MM.1S (cell line): Measurements from ENCODE around the gene STK39.

ENCODE experiments used
- DNase-seq: peaks from one replicate; pipeline ENCODE4 v3.0.0-alpha.2; 2015
- H2AFZ ChIP-seq: fragments of 300-600 bp; sonication (generic); 2 replicates; pipeline ENCODE4 v1.6.0; 2016; ENCODE audit warnings: antibody characterized with exemption, low read length
- H3F3A ChIP-seq: fragments of 300-600 bp; sonication (generic); 2 replicates; pipeline ENCODE4 v1.6.1; 2016; ENCODE audit warnings: mild to moderate bottlenecking, antibody characterized with exemption, low read length, moderate library complexity, mixed read lengths; ENCODE audit not compliant: insufficient read depth
- H3K27ac ChIP-seq: fragments of 300-600 bp; sonication (generic); 2 replicates; pipeline ENCODE4 v1.5.1; 2016; ENCODE audit warnings: mild to moderate bottlenecking, low read length
- H3K27me3 ChIP-seq: fragments of 300-600 bp; sonication (generic); replicated peaks from 2 replicates; pipeline ENCODE4 v1.6.0; 2016; ENCODE audit warnings: low read length; ENCODE audit not compliant: insufficient read depth
- H3K36me3 ChIP-seq: fragments of 300-600 bp; sonication (generic); replicated peaks from 2 replicates; pipeline ENCODE4 v1.6.1; 2016; ENCODE audit warnings: mild to moderate bottlenecking, low read length, mixed read lengths; ENCODE audit not compliant: insufficient read depth
- H3K4me1 ChIP-seq: fragments of 300-600 bp; sonication (generic); 2 replicates; pipeline ENCODE4 v1.6.1; 2016; ENCODE audit warnings: low read length, mixed read lengths
- H3K4me2 ChIP-seq: fragments of 300-600 bp; sonication (generic); 2 replicates; pipeline ENCODE4 v1.6.0; 2016; ENCODE audit warnings: low read depth, low read length
- H3K4me3 ChIP-seq: fragments of 300-600 bp; sonication (generic); 2 replicates; pipeline ENCODE4 v1.5.1; 2016; ENCODE audit warnings: low read length, mixed read lengths
- H3K79me2 ChIP-seq: fragments of 300-600 bp; sonication (generic); 2 replicates; pipeline ENCODE4 v1.6.1; 2016; ENCODE audit warnings: mixed run types, low read length, mixed read lengths
- H3K9ac ChIP-seq: fragments of 300-600 bp; sonication (generic); 2 replicates; pipeline ENCODE4 v1.6.1; 2016; ENCODE audit warnings: low read length, mixed read lengths
- H3K9me2 ChIP-seq: fragments of 300-600 bp; sonication (generic); replicated peaks from 2 replicates; pipeline ENCODE4 v1.6.1; 2016; ENCODE audit warnings: mild to moderate bottlenecking, low read length, mixed read lengths; ENCODE audit not compliant: insufficient read depth
- H3K9me3 ChIP-seq: fragments of 300-600 bp; sonication (generic); replicated peaks from 2 replicates; pipeline ENCODE4 v1.6.1; 2016; ENCODE audit warnings: mild to moderate bottlenecking, low read length, mixed read lengths; ENCODE audit not compliant: insufficient read depth
- H4K20me1 ChIP-seq: fragments of 300-600 bp; sonication (generic); 2 replicates; pipeline ENCODE4 v1.6.1; 2016; ENCODE audit warnings: mild to moderate bottlenecking, low read length, moderate library complexity, mixed read lengths; ENCODE audit not compliant: insufficient read depth
- EZH2 ChIP-seq: fragments of 300-600 bp; sonication (generic); optimal IDR thresholded peaks from 2 replicates; pipeline ENCODE3; 2017; ENCODE audit warnings: low read depth, mild to moderate bottlenecking, antibody characterized with exemption, low read length, mixed read lengths
- EZH2phosphoT487 ChIP-seq: fragments of 300-600 bp; sonication (generic); IDR thresholded peaks from 2 replicates; pipeline ENCODE4 v1.6.1; 2018; ENCODE audit warnings: antibody characterized with exemption, low read length
- TF ChIP-seq, protein P1 (sequence below): fragments of 300-600 bp; sonication (generic); IDR thresholded peaks from 2 replicates; pipeline ENCODE4 v1.5.1; 2016; ENCODE audit warnings: antibody characterized with exemption, low read length, mixed read lengths

STK39 gene

DNA sequence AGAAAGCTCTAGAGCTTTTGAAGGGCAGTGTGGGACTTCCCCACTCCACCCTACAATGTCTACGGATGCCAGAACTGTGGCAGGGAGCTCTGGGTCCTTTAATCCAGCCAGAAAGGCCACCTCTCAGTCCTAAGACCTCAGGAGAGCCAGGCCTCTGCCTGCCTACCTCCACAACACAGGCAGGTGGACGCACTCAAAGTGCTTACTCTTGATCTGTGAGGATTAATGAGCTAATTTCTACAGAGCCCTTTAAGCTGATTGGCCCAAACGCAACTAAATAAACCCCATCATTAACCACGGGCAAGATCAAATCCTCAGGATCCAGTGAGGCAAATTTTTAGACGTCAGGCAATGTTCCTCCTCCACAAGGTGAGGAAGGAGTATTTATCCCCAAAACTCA lies 8.1 kb downstream of the STK39 start:
- Histone ChIP-seq H4K20me1 (no peaks in the 10 kb centered on the region), H3K4me3 (no peak overlapping the region), H3K79me2 (0 out of 2 replicates have a peak, but pooled peaks cover 11% of the 10 kb centered on the region), H3K9ac (no peak overlapping the region), H3F3A (no peaks in the 10 kb centered on the region), H3K27ac (no peak overlapping the region), H3K9me3 (no peaks in the 10 kb centered on the region), H3K36me3 (no peaks in the 10 kb centered on the region), H2AFZ (no peak overlapping the region), H3K4me1 (no peaks in the 10 kb centered on the region), H3K27me3 (no peaks in the 10 kb centered on the region), H3K4me2 (no peak overlapping the region), H3K9me2 (no peaks in the 10 kb centered on the region)
- TF ChIP-seq, protein P1, sequence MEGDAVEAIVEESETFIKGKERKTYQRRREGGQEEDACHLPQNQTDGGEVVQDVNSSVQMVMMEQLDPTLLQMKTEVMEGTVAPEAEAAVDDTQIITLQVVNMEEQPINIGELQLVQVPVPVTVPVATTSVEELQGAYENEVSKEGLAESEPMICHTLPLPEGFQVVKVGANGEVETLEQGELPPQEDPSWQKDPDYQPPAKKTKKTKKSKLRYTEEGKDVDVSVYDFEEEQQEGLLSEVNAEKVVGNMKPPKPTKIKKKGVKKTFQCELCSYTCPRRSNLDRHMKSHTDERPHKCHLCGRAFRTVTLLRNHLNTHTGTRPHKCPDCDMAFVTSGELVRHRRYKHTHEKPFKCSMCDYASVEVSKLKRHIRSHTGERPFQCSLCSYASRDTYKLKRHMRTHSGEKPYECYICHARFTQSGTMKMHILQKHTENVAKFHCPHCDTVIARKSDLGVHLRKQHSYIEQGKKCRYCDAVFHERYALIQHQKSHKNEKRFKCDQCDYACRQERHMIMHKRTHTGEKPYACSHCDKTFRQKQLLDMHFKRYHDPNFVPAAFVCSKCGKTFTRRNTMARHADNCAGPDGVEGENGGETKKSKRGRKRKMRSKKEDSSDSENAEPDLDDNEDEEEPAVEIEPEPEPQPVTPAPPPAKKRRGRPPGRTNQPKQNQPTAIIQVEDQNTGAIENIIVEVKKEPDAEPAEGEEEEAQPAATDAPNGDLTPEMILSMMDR: no peak
- TF ChIP-seq EZH2phosphoT487: no peak
- TF ChIP-seq EZH2: no peak
- no peak for DNase-seq

DNA sequence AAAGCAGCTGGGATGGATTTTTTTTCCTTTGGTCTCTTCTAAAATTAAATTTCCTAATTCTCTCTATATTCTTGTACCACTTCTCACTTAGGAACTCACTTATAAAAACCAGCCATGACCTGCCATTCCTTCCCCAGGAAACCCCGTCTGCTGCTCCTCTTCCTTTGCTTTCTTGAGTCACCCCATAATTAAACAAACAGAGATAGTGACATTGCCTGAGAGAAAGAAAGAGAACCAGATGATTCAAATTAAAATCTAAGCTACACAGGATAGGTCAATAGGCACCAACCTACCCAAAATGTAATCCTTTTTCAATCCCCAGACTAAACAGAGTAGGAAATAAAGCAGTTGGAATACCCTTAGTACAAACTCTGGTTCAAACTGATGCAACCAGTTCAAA lies 9.7 kb downstream of the STK39 start:
- no peak overlapping the region for H3K4me2 ChIP-seq
- no peak overlapping the region for H3K9ac ChIP-seq
- no peak overlapping the region for H2AFZ ChIP-seq
- H3K79me2 ChIP-seq: 0 out of 2 replicates have a peak, but pooled peaks cover 8% of the 10 kb centered on the region
- H3K9me3 ChIP-seq: no peaks in the 10 kb centered on the region
- H3K9me2 ChIP-seq: no peaks in the 10 kb centered on the region
- H3K4me3 ChIP-seq: no peak overlapping the region
- H3K36me3 ChIP-seq: no peaks in the 10 kb centered on the region
- no peak overlapping the region for H3K27ac ChIP-seq
- no peaks in the 10 kb centered on the region for H3K27me3 ChIP-seq
- no peak for TF ChIP-seq EZH2
- no peak for TF ChIP-seq EZH2phosphoT487
- no peaks in the 10 kb centered on the region for H4K20me1 ChIP-seq
- DNase-seq: no peak
- no peaks in the 10 kb centered on the region for H3F3A ChIP-seq
- no peaks in the 10 kb centered on the region for H3K4me1 ChIP-seq

DNA sequence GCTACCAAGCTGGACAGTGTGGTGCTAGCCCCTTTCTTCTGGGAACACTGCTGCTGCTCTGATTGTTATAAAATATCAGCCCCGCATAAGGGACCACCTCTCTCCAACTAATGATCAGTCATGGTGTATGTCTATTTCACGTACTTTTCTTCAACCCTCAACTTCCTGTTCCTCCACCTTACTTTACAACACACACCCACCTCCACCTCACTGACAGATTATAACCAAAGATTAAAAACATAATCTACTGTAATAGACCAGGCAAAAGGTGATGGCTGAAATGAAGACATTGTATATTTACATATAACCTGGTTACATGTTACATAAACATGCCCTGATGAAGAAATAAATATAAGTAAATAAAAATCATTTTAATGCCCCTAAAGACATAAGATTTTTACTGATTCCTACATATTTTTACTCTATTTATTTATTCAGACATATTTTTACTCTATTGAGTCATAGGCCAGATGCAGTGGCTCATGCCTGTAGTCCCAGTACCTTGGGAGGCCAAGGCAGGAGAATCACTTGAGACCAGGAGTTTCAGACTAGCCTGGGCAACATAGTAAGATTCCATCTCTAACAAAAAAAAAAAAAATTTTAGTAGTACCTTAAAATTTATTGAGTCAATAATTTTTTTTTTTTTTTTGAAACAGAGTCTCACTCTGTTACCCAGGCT lies 12.8 kb downstream of the STK39 start:
- H3K9me2 ChIP-seq: no peaks in the 10 kb centered on the region
- no peaks in the 10 kb centered on the region for H3F3A ChIP-seq
- no peak overlapping the region for H3K4me2 ChIP-seq
- no peaks in the 10 kb centered on the region for H3K36me3 ChIP-seq
- DNase-seq: no peak
- no peaks in the 10 kb centered on the region for H4K20me1 ChIP-seq
- H2AFZ ChIP-seq: no peak overlapping the region
- H3K9me3 ChIP-seq: no peaks in the 10 kb centered on the region
- no peaks in the 10 kb centered on the region for H3K27me3 ChIP-seq
- no peak for TF ChIP-seq EZH2phosphoT487
- no peak for TF ChIP-seq EZH2
- TF ChIP-seq, protein P1: no peak
- H3K4me3 ChIP-seq: no peak overlapping the region
- 0 out of 2 replicates have a peak, but pooled peaks cover 4% of the 10 kb centered on the region for H3K79me2 ChIP-seq
- H3K4me1 ChIP-seq: no peaks in the 10 kb centered on the region
- H3K27ac ChIP-seq: no peak overlapping the region
- no peak overlapping the region for H3K9ac ChIP-seq

DNA sequence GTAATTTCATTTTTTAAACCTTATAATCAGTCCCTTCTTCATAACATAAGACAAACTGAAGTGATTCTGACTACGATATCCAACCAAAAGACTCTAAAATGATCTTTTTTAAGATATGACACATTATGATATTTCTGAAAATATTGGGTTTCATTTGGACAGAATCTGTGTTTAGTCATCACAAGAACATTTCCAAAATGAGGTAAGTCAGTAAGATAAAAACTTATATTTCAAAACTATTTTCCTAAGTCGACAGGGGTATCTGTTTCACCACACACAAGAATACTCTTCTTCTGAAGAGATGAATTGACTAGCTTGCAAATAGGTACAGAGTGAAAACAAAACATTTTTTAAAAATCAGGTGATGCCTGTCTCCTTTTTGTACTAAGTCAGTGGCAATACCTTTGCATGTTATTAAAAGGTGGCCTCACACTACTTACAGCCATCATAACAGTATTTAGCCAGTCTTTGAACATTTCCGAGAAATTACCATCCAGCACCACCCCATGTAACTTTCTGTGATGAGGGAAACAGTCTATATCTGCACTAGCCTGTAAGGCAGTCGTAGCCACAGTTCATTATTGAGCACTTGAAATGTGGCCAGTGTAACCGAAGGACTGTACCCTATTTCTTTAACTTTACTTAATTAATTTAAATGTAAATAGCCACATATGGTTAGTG lies 13.5 kb downstream of the STK39 start:
- no peaks in the 10 kb centered on the region for H3K9me3 ChIP-seq
- TF ChIP-seq, protein P1: no peak
- TF ChIP-seq EZH2phosphoT487: no peak
- no peak for TF ChIP-seq EZH2
- no peak for DNase-seq
- H3K4me2 ChIP-seq: no peak overlapping the region
- no peaks in the 10 kb centered on the region for H3K27me3 ChIP-seq
- H3K27ac ChIP-seq: no peak overlapping the region
- H3K36me3 ChIP-seq: no peaks in the 10 kb centered on the region
- no peak overlapping the region for H2AFZ ChIP-seq
- H4K20me1 ChIP-seq: no peaks in the 10 kb centered on the region
- no peaks in the 10 kb centered on the region for H3K9me2 ChIP-seq
- H3K4me1 ChIP-seq: no peaks in the 10 kb centered on the region
- no peak overlapping the region for H3K9ac ChIP-seq
- H3F3A ChIP-seq: no peaks in the 10 kb centered on the region
- no peak overlapping the region for H3K4me3 ChIP-seq
- no peaks in the 10 kb centered on the region for H3K79me2 ChIP-seq
